Measurements from ENCODE around the gene LYPLAL1. TPM values are rescaled to one million over a fixed set of nuclear protein-coding genes. Genes with fewer than 3 reads are reported as not detected.
A peak's percentile ranks its signal among the peaks of the same experiment; 100 is the strongest.

The LYPLAL1 gene
- total and polyA plus RNA-seq, 2 experiments from 2014 or later, result 32.4 to 84.6 TPM

DNA sequence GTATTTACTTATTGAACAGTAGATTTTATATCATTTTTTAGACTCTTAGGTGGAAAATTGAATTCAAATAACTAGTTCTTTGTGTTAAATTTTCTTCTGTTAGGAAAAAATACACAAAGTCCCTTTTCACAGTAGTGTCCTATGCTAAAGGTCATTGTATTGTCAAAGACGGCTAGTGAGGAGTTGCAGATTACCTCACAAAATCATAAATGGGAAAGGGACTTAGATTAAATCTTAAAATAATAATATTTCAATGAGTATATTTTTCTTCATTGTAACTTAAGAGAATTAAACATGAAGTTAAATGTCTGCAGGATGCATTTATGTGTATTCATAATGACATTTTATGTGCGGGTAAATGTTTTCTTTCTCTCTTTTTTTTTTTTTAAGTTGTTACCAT is 32.7 kb downstream of the LYPLAL1 start:
- Histone ChIP-seq H3K4me3 (no peak overlapping the region), H3K27me3 (no peaks in the 10 kb centered on the region), H3K27ac (no peak overlapping the region), H3K4me1 (ENCODE audit: low read depth) (peaks cover 19% of the 10 kb centered on the region), H3K36me3 (no peaks in the 10 kb centered on the region), H3K9me3 (ENCODE audit: low read depth) (no peaks in the 10 kb centered on the region)
- TF ChIP-seq, protein P1, sequence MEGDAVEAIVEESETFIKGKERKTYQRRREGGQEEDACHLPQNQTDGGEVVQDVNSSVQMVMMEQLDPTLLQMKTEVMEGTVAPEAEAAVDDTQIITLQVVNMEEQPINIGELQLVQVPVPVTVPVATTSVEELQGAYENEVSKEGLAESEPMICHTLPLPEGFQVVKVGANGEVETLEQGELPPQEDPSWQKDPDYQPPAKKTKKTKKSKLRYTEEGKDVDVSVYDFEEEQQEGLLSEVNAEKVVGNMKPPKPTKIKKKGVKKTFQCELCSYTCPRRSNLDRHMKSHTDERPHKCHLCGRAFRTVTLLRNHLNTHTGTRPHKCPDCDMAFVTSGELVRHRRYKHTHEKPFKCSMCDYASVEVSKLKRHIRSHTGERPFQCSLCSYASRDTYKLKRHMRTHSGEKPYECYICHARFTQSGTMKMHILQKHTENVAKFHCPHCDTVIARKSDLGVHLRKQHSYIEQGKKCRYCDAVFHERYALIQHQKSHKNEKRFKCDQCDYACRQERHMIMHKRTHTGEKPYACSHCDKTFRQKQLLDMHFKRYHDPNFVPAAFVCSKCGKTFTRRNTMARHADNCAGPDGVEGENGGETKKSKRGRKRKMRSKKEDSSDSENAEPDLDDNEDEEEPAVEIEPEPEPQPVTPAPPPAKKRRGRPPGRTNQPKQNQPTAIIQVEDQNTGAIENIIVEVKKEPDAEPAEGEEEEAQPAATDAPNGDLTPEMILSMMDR (IDR thresholded peaks at IDR 0.05; ENCODE audit: low read depth, low read length), result no peak
- DNase-seq (ENCODE audit: low read depth in 1 of 2, low spot score in 1 of 2), result no peak

DNA sequence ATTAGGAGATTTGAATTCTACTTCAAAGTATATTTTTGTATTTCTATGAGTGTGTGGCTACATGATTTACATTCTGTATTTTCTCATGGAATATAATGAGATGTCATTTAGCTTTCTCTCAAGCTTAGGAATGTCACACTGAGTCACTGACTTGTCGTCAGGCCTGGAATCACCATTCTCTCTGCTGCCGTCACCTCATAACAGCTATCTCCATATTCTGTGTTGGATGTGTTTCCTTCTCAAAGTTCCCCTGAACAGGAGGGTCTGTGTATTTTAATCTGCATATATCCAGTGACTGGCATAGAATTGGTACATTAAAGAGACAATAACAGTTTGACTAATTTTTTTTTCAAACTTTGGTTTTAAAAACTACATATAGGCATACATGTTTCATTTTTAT is 35.9 kb downstream of the LYPLAL1 start:
- H3K27ac ChIP-seq, result peak overlapping the region; percentile 41
- no peak overlapping the region for H3K4me3 ChIP-seq
- no peaks in the 10 kb centered on the region for H3K9me3 ChIP-seq (ENCODE audit: low read depth)
- H3K36me3 ChIP-seq, result peaks cover 12% of the 10 kb centered on the region
- TF ChIP-seq, protein P1 (IDR thresholded peaks at IDR 0.05; ENCODE audit: low read depth, low read length), result no peak
- peak in 1 of 2 donors; percentile 22 for DNase-seq (ENCODE audit: low read depth in 1 of 2, low spot score in 1 of 2)
- H3K4me1 ChIP-seq (ENCODE audit: low read depth), result peaks cover 16% of the 10 kb centered on the region
- H3K27me3 ChIP-seq, result no peaks in the 10 kb centered on the region

DNA sequence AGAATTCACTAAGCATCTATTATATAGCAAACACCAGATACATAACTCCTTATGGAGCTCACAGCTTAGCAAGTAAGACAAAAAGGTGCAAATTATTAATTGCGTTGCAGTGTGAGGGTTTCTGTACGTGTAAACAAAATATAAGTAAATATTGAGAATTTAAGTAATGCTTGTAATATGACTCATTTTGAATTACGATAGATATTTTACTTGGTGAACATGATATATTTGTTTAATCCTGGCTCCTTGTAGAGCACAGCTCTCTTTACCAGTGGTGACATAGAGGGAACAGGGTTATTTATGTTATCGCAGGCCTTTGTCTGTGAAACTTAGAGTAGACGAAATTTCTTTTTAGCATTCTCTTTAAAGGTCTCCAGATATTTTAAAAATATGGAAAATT is 36.4 kb downstream of the LYPLAL1 start:
- Histone ChIP-seq H3K9me3 (ENCODE audit: low read depth) (no peaks in the 10 kb centered on the region), H3K36me3 (peaks cover 12% of the 10 kb centered on the region), H3K27me3 (no peaks in the 10 kb centered on the region), H3K4me3 (no peak overlapping the region), H3K27ac (no peak overlapping the region), H3K4me1 (ENCODE audit: low read depth) (peaks cover 16% of the 10 kb centered on the region)
- TF ChIP-seq, protein P1 (IDR thresholded peaks at IDR 0.05; ENCODE audit: low read depth, low read length), result no peak
- no peak for DNase-seq (ENCODE audit: low read depth in 1 of 2, low spot score in 1 of 2)

DNA sequence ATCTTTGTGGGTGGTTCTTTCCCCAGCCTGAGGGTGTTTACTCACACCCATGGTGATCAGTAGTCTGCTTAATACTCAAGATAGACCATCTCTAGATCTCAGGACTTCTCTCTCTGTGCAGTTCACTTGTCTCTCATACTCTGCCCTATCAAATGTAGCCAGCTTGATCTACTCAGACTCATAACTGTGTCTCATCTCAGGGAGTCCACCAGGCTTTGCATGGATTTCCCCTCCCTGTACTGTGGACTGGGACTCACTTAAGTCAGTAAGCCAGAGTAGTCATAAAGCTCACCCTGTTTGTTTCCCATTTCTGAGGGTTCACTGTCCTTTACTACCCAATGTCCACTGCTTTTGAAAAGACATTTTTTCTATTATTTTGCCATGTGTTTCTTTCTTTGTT is 41.8 kb downstream of the LYPLAL1 start:
- Histone ChIP-seq H3K4me3 (no peak overlapping the region), H3K4me1 (ENCODE audit: low read depth) (no peaks in the 10 kb centered on the region), H3K36me3 (peaks cover 12% of the 10 kb centered on the region), H3K9me3 (ENCODE audit: low read depth) (no peaks in the 10 kb centered on the region), H3K27ac (no peak overlapping the region), H3K27me3 (no peaks in the 10 kb centered on the region)
- no peak for DNase-seq (ENCODE audit: low read depth in 1 of 2, low spot score in 1 of 2)
- TF ChIP-seq, protein P1 (IDR thresholded peaks at IDR 0.05; ENCODE audit: low read depth, low read length), result no peak

DNA sequence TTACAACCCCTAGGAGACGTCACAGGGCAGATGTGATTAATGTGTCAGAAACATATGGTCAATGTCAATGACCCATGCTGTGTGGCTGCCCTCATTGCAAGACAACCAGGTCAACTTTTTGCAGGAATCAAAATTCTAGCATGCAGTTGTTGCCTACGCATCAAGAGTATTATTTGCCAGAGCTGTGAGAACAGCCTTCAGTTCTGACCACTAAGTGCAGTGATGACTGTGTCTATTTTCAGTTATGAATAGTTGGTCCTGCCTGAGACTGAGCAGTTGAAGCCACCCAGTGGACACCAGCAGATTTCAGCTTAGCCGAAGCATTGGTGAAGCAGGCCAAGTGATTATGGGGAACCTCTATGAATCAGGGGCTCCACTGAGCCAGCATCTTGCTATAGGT is 47.3 kb downstream of the LYPLAL1 start:
- no peak overlapping the region for H3K4me3 ChIP-seq
- H3K27ac ChIP-seq, result no peak overlapping the region
- TF ChIP-seq, protein P1 (IDR thresholded peaks at IDR 0.05; ENCODE audit: low read depth, low read length), result no peak
- H3K36me3 ChIP-seq, result no peaks in the 10 kb centered on the region
- H3K27me3 ChIP-seq, result no peaks in the 10 kb centered on the region
- no peaks in the 10 kb centered on the region for H3K9me3 ChIP-seq (ENCODE audit: low read depth)
- H3K4me1 ChIP-seq (ENCODE audit: low read depth), result no peaks in the 10 kb centered on the region
- DNase-seq (ENCODE audit: low read depth in 1 of 2, low spot score in 1 of 2), result peak in 1 of 2 donors; percentile 2

DNA sequence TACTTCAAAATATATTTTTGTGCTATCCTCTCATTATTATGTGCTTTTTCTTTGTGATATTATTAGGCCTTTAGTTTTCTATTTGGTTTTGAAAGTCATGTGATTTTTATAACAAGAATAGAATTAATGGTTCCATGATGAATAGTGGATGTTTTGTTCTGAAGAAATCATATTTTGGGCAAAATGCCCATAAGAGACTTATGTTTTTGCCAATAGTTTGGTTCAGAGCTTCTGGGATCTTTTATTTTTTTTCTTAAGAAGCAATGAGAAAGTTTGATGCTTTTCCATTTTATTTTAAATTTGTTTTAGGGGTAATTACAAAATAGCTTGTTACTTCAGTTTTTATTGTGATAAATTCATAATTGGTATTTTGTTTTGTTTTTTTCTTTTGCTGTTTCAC is 49.8 kb downstream of the LYPLAL1 start:
- H3K36me3 ChIP-seq, result no peaks in the 10 kb centered on the region
- peaks cover 3% of the 10 kb centered on the region for H3K4me1 ChIP-seq (ENCODE audit: low read depth)
- no peaks in the 10 kb centered on the region for H3K9me3 ChIP-seq (ENCODE audit: low read depth)
- TF ChIP-seq, protein P1 (IDR thresholded peaks at IDR 0.05; ENCODE audit: low read depth, low read length), result no peak
- H3K27ac ChIP-seq, result no peak overlapping the region
- no peaks in the 10 kb centered on the region for H3K27me3 ChIP-seq
- peak in 1 of 2 donors; percentile 6 for DNase-seq (ENCODE audit: low read depth in 1 of 2, low spot score in 1 of 2)
- H3K4me3 ChIP-seq, result no peak overlapping the region
